GM18505 (cell line): ENCODE results near the gene CAGE1.
"Not testable (repeated sequence)": the region's sequence is repeated elsewhere in the genome, so short reads cannot be mapped to it uniquely, and the experiment has no call there.

Source experiments
- ATAC-seq: cut with Tn5 transposase; IDR thresholded peaks from one replicate; pipeline ENCODE4 v1.9.1; 2021; ENCODE audit not compliant: unreplicated experiment
- POLR2A ChIP-seq: IDR thresholded peaks from 4 replicates; pipeline ENCODE4 v1.6.1; 2011; ENCODE audit warnings: borderline replicate concordance; ENCODE audit not compliant: insufficient read depth, insufficient read length; ENCODE audit errors: extremely low read depth

CAGE1 gene

DNA sequence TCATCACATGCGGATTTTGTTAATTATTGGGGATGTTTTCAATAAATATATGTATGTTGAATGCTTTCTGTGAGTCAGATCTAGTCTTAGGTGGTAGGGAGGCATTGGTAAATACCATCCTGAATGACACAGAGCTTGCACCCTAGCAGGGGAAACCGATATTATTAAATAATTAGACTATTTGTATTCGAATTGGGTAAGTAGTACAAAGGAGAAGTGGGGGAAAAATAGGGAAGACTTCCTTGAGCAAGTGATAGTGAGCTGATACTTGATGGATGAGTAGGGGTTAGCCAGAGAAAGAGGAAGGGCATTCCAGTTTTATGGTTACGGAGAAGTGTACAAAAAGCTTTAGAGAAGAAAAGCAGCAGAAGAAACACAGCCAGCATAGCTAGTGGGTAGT is 1.6 kb upstream of the CAGE1 start:
- no peak for ATAC-seq
- TF ChIP-seq POLR2A, result no peak

DNA sequence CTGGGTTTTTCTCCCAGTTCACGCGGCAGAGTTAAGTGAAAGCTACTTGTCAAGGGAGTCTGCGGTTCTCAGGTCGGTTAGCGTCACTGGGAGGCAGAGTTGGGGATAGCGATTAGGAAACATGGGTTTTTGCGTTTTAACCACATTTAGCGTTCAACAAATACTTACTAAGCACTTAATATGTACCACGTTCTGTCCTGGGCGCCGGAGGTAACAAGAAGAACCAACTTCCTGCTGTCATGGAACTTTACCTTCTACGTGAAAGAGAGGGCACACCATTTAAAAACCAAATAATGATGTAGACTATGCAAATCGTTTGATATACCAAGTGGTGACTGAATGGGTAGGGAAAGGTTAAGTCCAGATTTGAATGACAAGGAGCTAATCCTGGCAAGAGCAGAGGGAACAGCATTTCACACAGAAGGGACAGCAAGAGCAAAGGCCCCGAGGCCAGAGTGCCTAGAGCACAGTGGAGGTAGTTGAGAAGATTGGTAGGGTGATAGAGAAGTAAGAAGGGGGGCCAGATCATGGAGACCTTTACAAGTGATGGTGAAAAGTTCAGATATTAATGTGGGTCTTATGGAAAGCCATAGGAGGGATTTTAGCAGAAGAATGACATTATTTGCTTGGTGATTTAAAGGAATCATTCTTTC is 810 bp upstream of the CAGE1 start:
- ATAC-seq, result no peak
- no peak for TF ChIP-seq POLR2A

DNA sequence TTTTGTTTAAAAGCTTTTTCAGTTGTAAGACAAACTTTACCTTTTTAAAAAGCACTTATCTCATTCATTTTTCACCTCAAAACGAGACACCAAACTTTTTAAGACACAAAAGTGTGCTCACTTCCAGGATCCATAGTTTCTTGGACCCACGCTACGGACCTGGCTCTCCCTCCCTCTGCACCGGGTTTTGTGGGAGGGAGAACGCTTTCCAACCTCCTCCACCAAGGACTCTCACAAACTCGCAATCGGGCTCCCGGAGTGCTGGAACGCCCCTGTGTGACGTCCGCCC is 436 bp downstream of the CAGE1 start:
- ATAC-seq, result no peak
- no peak for TF ChIP-seq POLR2A

DNA sequence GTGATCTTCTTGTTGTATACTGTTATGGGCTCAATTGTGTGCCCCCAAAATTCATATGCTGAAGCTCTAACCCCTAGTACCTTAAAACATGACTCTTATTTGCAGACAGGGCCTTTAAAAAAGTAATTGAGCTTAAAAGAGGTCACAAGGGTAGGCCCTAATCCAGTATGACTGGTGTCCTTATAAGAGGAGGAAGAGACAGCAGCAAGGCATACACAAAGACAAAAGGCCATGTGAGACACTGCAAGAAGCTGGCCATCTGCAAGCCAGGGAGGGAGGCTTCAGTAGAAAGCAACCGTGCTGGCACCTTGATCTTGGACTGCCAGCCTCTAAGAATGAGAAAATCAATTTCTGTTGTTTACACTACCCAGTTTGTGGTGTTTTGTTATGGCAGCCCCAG is 8.4 kb downstream of the CAGE1 start:
- no peak for ATAC-seq
- no peak for TF ChIP-seq POLR2A

DNA sequence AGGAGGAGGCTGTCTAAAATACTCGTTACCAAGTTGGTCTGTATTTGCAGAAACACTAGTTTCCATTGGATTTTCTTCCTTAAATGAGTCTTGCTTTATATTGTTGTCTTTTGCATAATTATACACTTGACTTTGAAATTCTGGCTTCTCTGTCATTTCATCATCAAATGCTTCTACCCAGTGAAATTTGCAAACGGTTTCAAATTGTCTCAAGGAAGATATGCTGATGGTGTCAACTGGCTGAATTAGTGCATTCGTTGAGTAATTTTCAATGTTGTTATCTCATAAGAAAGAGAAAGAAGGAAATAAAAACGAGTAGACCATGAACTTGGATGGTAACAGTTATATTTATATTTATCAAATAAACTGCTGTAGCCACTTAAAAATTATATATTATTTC is 10.8 kb downstream of the CAGE1 start:
- TF ChIP-seq POLR2A, result no peak
- no peak for ATAC-seq

DNA sequence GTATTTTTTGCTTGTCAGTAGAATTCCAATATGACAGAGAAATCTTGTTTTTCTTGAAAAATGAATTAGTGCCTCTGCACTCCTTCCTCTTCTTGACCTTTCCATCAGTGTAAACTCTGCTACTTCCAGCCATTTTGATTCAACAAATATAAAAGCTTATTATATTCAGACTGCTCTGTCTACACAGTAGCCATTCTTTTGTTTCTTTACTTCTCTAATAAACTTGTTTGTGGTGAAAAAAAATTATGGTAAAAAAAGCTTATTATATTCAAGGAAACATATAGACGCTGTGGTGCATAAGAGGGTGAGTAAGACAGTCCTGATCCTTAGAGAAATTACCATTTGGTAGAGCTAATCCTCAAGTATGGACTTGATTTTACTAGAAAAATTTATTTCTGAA is 11.6 kb downstream of the CAGE1 start:
- no peak for ATAC-seq
- no peak for TF ChIP-seq POLR2A

DNA sequence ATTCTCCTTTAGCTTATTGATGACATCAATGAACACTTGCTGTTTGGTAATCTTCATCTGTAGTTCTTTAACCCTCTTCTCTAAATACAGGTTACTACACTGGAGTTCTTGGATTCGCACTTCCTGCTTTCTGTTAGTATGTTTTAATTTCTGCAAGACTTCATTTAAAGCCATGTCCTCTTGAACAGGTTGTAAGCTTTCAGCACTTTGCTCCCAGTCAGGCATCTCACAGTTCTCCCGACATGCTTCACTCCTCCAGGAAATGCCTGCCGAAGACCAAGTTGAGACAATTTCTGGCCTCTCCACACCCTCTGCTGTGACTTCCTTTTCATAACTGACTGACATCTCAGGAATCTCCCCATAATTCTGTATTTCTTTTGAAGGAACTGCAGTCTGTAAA is 15.8 kb downstream of the CAGE1 start:
- ATAC-seq, result no peak
- no peak for TF ChIP-seq POLR2A

DNA sequence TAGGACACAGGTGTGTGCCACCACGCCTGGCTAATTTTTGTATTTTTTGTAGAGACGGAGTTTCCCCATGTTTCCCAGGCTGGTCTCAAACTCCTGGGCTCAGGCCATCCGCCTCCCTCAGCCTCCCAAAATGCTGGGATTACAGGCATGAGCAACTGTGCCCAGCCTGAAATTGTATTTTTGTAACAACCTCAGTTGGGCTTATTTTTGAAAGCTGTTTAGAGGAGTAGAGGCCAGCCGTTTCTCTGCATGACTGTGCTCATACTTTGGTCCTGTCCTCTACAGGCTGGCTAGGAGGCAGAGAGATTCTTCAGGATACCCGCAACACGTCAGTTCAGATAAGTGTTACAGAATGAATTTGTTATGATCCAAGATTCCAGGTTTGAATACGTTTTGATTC is 22.1 kb downstream of the CAGE1 start:
- TF ChIP-seq POLR2A, result no peak
- no peak for ATAC-seq

DNA sequence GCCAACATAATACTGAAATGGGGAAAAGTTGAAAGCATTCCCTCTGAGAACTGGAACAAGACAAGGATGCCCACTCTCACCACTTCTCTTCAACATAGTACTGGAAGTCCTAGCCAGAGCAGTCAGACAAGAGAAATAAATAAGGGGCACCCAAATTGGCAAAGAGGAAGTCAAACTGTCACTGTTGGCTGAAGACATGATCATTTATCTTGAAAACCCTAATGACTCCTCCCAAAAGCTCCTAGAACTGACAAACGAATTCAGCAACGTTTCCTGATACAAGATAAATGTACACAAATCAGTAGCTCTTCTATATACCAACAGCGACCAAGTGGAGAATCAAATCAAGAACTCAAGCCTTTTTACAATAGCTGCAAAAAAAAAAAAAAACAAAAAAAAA is 37.6 kb downstream of the CAGE1 start:
- not testable (repeated sequence) for ATAC-seq

DNA sequence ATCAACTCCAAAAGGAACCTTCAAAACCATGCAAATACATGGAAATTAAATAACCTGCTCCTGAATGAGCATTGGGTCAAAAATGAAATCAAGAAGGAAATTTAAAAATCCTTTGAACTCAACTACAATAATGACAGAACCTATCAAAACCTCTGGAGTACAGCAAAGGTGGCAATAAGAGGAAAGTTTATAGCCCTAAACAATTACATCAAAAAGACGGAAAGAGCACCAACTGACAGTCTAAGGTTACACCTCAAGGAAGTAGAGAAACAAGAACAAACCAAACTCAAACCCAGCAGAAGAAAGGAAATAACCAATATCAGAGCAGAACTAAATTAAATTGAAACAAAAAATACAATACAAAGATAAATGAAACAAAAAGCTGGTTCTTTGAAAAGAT is 39.0 kb downstream of the CAGE1 start:
- not testable (repeated sequence) for ATAC-seq

DNA sequence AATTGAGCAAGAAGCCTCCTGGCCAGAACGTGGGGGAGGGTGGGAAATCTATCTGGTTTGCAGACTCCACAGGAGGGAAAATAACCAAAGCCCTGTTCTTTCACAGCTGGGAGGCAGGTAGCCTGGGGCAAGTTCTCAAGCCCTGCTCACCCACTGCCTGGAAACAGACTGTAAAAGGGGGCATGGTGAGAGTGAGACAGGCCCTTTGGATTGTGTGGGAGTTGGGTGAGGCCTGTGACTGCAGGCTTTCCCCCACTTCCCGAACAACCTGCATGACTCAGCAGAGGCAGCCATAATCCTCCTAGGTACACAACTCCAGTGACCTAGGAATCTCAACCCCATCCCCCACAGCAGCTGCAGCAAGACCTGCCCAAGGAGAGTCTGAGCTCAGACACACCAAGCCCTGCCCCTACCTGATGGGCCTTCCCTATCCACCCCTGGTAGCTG is 42.0 kb downstream of the CAGE1 start:
- ATAC-seq, result not testable (repeated sequence)

DNA sequence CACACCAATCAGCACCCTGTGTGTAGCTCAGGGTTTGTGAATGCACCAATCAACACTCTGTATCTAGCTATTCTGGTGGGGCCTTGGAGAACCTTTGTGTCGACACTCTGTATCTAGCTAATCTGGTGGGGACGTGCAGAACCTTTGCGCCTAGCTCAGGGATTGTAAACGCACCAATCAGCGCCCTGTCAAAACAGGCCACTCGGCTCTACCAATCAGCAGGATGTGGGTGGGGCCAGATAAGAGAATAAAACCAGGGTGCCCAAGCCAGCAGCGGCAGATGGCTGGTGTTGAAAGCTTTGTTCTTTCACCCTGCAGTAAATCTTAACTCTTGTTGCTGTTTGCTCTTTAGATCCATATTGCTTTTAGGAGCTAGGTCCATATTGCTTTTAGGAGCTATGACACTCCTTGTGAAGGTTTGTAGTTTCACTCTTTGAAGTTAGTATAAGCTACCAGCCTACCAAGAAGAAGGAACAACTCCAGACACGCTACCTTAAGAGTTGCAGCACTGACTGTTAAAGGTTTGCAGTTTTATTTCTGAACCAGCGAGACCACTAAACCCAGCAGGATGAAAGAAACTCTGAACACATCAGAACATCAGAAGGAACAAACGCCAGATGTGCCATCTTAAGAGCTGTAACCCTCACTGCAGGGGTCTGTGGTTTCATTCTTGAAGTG is 44.6 kb downstream of the CAGE1 start:
- ATAC-seq, result not testable (repeated sequence)

DNA sequence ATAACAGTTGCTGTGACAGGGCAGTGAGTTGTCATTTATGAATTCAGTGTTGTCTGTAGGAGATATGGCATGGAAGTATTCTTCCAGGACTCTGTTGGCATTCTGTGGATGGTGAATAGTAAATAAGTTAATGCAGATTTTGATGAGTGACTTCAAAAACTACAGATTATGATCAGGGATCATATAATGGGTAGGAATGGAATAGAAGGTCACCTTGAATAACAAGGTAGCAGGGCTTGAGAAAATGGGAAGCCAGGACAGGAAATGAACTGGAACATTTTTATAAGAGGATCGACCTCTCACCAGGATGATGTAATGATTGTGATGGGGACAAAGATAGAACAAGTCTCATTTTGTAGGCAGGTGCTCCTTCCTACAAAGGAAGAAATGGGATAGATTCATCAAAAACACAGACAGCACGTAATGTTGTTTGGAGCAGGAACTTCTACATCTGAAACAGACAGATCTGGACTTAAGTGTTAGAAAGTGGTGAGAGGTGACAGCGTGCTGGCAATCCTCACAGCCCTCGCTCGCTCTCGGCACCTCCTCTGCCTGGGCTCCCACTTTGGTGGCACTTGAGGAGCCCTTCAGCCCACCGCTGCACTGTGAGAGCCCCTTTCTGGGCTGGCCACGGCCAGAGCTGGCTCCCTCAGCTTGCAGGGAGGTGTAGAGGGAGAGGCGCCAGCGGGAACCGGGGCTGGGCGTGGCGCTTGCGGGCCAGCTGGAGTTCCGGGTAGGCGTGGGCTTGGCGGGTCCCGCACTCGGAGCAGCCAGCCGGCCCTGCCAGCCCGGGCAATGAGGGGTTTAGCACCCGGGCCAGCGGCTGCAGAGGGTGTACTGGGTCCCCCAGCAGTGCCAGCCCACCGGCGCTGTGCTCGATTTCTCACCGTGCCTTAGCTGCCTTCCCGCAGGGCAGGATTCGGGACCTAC is 45.7 kb downstream of the CAGE1 start:
- TF ChIP-seq POLR2A, result no peak
- no peak for ATAC-seq

DNA sequence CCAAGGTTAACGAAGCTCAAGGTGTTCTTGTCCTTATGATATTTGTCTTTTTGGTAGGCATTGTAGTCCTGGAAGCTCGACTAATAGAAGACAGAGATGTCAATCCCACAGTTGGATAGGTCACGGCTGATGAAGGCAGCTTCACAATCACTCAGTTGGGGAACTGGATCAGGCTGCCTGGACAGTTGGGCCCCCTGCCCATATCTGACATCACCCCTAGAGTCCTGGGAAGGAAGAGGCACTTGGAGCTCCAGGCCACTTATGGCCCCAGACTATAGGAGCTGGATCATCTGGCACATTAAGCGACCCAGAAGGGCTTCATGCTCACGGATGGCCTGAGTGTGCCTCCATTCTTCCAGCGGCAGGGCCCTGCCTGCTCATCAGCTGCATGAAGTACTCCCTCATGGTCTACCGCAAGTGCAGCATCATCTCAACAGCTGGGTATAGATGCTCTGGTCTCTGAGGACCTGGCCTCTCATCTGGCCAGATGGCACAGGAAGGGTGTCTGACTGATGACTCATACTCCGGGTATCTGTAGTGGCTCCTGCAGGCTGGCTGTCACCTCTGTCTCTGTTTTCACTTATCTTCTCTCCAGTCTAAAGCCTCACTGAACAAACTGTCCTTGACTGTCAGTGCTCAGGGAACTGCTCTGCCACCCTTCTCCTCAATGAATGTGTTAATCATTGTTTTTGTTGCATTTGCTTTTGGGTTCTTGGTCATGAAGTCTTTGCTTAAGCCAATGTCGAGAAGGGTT is 47.4 kb downstream of the CAGE1 start:
- no peak for TF ChIP-seq POLR2A
- ATAC-seq, result no peak
